ENCODE measurements around the gene PPIC. TPM values are rescaled to one million over a fixed set of nuclear protein-coding genes. Genes with fewer than 3 reads are reported as not detected.

Gene PPIC
- total RNA-seq, 3 donors from 2014 or later (not counting 1 experiment from before 2014, with no cell fraction given) = not detected

DNA sequence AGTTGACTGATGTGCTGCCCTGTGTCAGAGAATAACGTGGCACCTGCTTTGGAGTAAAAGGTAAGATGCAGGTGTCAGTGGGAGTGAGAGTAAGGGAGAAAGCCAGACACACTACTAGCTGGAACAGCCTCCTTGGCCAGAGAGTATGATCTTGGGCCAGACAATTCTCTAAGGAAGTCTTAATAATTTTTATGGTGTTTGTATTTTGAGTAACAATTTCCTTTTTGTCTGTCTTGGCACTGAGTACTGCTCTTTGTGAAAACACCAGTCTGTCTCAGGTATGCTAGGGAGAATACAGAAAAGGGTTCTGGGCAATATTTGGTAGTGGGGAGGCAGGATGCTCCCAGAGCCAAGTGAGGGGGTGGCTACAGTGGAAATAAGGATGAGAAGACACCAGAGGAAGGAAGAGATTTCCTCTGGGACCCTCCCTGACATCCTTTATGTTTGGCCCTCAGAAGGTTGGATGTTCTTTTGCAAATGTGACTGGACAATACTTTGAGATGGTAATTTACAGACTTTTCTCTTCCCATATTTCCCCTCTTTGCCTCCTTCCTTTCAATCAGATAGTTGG, 31.9 kb upstream of the PPIC start:
- Mint-ChIP-seq H3K27ac (no peak overlapping the region), H3K36me3 (no peaks in the 10 kb centered on the region), H3K27me3 (ENCODE audit: low read depth in 2 of 2) (peaks cover 0 to 5% of the 10 kb centered on the region in 2 donors), H3K4me3 (no peak overlapping the region), H3K9me3 (peaks cover 3 to 6% of the 10 kb centered on the region in 2 donors), H3K4me1 (no peaks in the 10 kb centered on the region)
- DNase-seq (no peak), ATAC-seq (no peak)
- WGBS (ENCODE audit: insufficient coverage) = 58% methylated on average over 1 of the region's 1 CpG
- TF ChIP-seq, protein P1, sequence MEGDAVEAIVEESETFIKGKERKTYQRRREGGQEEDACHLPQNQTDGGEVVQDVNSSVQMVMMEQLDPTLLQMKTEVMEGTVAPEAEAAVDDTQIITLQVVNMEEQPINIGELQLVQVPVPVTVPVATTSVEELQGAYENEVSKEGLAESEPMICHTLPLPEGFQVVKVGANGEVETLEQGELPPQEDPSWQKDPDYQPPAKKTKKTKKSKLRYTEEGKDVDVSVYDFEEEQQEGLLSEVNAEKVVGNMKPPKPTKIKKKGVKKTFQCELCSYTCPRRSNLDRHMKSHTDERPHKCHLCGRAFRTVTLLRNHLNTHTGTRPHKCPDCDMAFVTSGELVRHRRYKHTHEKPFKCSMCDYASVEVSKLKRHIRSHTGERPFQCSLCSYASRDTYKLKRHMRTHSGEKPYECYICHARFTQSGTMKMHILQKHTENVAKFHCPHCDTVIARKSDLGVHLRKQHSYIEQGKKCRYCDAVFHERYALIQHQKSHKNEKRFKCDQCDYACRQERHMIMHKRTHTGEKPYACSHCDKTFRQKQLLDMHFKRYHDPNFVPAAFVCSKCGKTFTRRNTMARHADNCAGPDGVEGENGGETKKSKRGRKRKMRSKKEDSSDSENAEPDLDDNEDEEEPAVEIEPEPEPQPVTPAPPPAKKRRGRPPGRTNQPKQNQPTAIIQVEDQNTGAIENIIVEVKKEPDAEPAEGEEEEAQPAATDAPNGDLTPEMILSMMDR (IDR thresholded peaks at IDR 0.05) = no peak
- H3K4me1 ChIP-seq (ENCODE audit: control insufficient read depth, insufficient read depth, low read length) = no peaks in the 10 kb centered on the region
- H3K27ac ChIP-seq (ENCODE audit: low read length) = no peak overlapping the region
- no peaks in the 10 kb centered on the region for H3K27me3 ChIP-seq (ENCODE audit: control insufficient read depth, insufficient read depth, low read length)
- no peak overlapping the region for H3K4me3 ChIP-seq (ENCODE audit: low read length)
- H3K36me3 ChIP-seq (ENCODE audit: control insufficient read depth, insufficient read depth, low read length) = no peaks in the 10 kb centered on the region
- intact Hi-C loops (cut with micrococcal nuclease) = no loop called here
- H3K9me3 ChIP-seq (ENCODE audit: control insufficient read depth, insufficient read depth, low read length) = no peaks in the 10 kb centered on the region

GRCh38 chr5:123066016-123066415, 29.5 kb upstream of the PPIC start:
- intact Hi-C loops (cut with micrococcal nuclease) = no loop called here

DNA sequence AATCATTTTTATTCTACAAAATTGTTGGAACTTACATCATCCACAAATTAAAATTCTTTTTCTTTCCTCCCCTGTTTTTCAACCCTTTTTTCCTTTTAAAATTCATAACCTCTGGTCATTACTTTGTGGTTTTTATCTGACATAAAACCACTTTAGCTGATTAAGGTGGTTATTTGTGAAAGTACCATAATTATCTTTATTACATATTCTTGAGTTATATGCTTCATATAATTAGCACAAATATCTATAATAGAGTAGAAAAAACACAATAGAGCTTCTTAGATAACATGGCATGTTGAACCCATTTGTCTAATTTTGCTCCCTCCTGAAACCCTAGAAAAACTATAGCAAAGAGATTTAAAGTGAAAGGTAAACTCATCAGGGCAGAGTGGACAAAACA, 22.9 kb upstream of the PPIC start:
- Mint-ChIP-seq H3K4me1 (no peaks in the 10 kb centered on the region), H3K27me3 (ENCODE audit: low read depth in 2 of 2) (peaks cover 0 to 5% of the 10 kb centered on the region in 2 donors), H3K36me3 (no peaks in the 10 kb centered on the region), H3K9me3 (peaks cover 7 to 9% of the 10 kb centered on the region in 2 donors), H3K4me3 (no peak overlapping the region), H3K27ac (no peak overlapping the region)
- H3K4me1 ChIP-seq (ENCODE audit: control insufficient read depth, insufficient read depth, low read length) = no peaks in the 10 kb centered on the region
- H3K36me3 ChIP-seq (ENCODE audit: control insufficient read depth, insufficient read depth, low read length) = no peaks in the 10 kb centered on the region
- H3K9me3 ChIP-seq (ENCODE audit: control insufficient read depth, insufficient read depth, low read length) = no peaks in the 10 kb centered on the region
- intact Hi-C loops (cut with micrococcal nuclease) = no loop called here
- H3K27me3 ChIP-seq (ENCODE audit: control insufficient read depth, insufficient read depth, low read length) = no peaks in the 10 kb centered on the region
- DNase-seq = no peak
- TF ChIP-seq, protein P1 (IDR thresholded peaks at IDR 0.05) = no peak
- ATAC-seq = no peak
- no peak overlapping the region for H3K27ac ChIP-seq (ENCODE audit: low read length)
- H3K4me3 ChIP-seq (ENCODE audit: low read length) = no peak overlapping the region

More at GRCh38 chr5:123066016-123066415, 29.5 kb upstream of the PPIC start:
- H3K9me3 ChIP-seq (ENCODE audit: control insufficient read depth, insufficient read depth, low read length) = no peaks in the 10 kb centered on the region
- Mint-ChIP-seq H3K4me1 (no peaks in the 10 kb centered on the region), H3K27me3 (ENCODE audit: low read depth in 2 of 2) (peaks cover 0 to 5% of the 10 kb centered on the region in 2 donors), H3K27ac (no peak overlapping the region), H3K36me3 (no peaks in the 10 kb centered on the region), H3K4me3 (no peak overlapping the region), H3K9me3 (peaks cover 9 to 10% of the 10 kb centered on the region in 2 donors)
- DNase-seq (no peak), ATAC-seq (no peak)
- TF ChIP-seq, protein P1 (IDR thresholded peaks at IDR 0.05) = no peak
- no peaks in the 10 kb centered on the region for H3K36me3 ChIP-seq (ENCODE audit: control insufficient read depth, insufficient read depth, low read length)
- H3K27me3 ChIP-seq (ENCODE audit: control insufficient read depth, insufficient read depth, low read length) = no peaks in the 10 kb centered on the region
- H3K4me3 ChIP-seq (ENCODE audit: low read length) = no peak overlapping the region
- no peak overlapping the region for H3K27ac ChIP-seq (ENCODE audit: low read length)
- no peaks in the 10 kb centered on the region for H3K4me1 ChIP-seq (ENCODE audit: control insufficient read depth, insufficient read depth, low read length)

- H3K4me1 Mint-ChIP-seq = no peaks in the 10 kb centered on the region
- TF ChIP-seq, protein P1 (IDR thresholded peaks at IDR 0.05) = no peak
- ATAC-seq (no peak), DNase-seq (no peak)
- H3K27ac ChIP-seq (ENCODE audit: low read length) = no peak overlapping the region
- peaks cover 7 to 8% of the 10 kb centered on the region in 2 donors for H3K9me3 Mint-ChIP-seq
- no peaks in the 10 kb centered on the region for H3K4me1 ChIP-seq (ENCODE audit: control insufficient read depth, insufficient read depth, low read length)
- H3K36me3 ChIP-seq (ENCODE audit: control insufficient read depth, insufficient read depth, low read length) = no peaks in the 10 kb centered on the region
- H3K4me3 Mint-ChIP-seq = no peak overlapping the region
- H3K9me3 ChIP-seq (ENCODE audit: control insufficient read depth, insufficient read depth, low read length) = no peaks in the 10 kb centered on the region
- no peaks in the 10 kb centered on the region for H3K27me3 ChIP-seq (ENCODE audit: control insufficient read depth, insufficient read depth, low read length)
- intact Hi-C loops (cut with micrococcal nuclease) = no loop called here
- H3K4me3 ChIP-seq (ENCODE audit: low read length) = no peak overlapping the region
- no peaks in the 10 kb centered on the region for H3K36me3 Mint-ChIP-seq
- peaks cover 0 to 2% of the 10 kb centered on the region in 2 donors for H3K27me3 Mint-ChIP-seq (ENCODE audit: low read depth in 2 of 2)
- H3K27ac Mint-ChIP-seq = no peak overlapping the region
- WGBS (ENCODE audit: insufficient coverage) = 72% methylated on average over 2 of the region's 2 CpGs
Measured at GRCh38 chr5:123051206-123051605, 14.7 kb upstream of the PPIC start.

Data from natural killer cell (primary cell).